Measurements from ENCODE around the gene FGFR3.
A peak's percentile ranks its signal among the peaks of the same experiment; 100 is the strongest.

The FGFR3 gene

DNA sequence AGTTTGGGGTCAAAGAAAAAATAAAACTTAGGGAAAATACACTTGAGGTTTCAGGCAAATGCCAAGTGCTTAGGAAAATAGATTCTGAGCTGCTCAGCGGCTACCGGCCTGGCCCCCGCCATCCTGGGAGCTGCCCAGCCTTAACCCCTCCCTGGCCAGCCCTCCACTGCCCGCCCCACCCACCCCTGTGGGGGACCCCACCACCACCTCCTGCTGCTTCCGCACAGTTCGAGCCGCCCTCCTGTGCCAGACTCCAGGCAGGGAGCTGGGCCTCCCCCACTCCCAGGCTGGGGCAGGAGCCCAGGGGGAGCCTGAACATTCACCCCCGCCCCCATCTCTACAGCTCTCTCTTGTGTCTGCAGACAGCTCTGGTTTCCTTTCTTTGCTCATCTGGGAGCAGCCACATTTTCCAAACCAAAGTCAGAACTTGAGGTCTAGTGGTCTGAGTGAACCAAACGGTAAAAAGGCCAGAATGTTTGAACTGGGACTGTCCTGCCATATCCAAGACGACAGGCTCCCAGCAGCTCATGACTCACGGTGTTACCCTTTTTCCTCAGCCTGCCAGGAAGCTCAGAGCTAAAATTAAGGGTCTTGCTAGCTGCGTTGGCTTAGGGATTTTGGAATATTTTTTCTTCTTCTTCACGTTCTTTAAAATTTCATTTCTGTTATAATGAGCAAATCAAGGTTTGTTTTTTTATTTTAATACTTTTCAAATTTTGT, 4.7 kb upstream of the FGFR3 start:
- no peak for DNase-seq (ENCODE audit: low spot score)

DNA sequence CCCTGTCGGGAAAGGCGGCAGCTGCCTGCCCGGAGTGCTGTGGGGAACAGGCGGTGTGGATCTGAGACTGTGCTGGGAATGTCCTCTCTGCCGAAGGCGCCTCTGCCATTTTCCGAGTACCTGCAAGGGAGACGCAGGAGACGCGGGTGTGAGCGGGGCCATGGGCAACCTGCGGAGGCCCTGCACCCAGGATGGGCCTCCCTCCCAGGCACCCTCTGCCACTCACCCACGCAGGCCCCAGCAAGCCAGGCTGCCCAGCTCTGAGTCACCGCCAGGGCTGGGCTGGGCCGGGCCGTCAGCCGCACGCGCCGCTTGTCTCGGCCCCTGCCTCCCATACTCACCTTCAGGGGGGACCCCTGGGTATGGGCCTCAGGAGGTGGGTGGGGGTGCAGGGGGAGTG, 3.5 kb upstream of the FGFR3 start:
- TF ChIP-seq, protein P1, sequence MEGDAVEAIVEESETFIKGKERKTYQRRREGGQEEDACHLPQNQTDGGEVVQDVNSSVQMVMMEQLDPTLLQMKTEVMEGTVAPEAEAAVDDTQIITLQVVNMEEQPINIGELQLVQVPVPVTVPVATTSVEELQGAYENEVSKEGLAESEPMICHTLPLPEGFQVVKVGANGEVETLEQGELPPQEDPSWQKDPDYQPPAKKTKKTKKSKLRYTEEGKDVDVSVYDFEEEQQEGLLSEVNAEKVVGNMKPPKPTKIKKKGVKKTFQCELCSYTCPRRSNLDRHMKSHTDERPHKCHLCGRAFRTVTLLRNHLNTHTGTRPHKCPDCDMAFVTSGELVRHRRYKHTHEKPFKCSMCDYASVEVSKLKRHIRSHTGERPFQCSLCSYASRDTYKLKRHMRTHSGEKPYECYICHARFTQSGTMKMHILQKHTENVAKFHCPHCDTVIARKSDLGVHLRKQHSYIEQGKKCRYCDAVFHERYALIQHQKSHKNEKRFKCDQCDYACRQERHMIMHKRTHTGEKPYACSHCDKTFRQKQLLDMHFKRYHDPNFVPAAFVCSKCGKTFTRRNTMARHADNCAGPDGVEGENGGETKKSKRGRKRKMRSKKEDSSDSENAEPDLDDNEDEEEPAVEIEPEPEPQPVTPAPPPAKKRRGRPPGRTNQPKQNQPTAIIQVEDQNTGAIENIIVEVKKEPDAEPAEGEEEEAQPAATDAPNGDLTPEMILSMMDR (IDR thresholded peaks at IDR 0.05; ENCODE audit: extremely low read depth, missing control alignments) = no peak
- DNase-seq (ENCODE audit: low spot score) = no peak

More for the DNA sequence above, 4.7 kb upstream of the FGFR3 start:
- TF ChIP-seq, protein P1 (IDR thresholded peaks at IDR 0.05; ENCODE audit: extremely low read depth, missing control alignments) = no peak

DNA sequence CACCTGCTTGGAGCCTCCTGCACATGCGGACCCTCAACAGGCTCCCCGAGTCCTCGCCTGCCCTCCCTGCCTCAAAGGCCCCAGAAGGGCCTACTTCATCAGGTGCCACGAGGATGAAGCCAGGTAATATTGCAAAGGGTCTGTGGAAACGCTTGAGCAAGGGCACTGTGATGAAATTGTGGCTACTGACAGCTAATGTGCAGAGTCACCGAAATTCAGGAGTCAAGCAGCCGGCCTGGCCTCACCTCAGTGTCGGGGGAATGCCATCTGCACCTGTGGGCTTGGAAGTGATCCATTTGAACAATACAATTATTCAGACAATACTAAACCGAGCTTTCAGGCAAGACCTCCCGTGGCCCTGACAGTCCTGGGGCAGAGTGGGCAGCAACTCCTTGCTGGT, 3.1 kb upstream of the FGFR3 start:
- DNase-seq (ENCODE audit: low spot score) = no peak

DNA sequence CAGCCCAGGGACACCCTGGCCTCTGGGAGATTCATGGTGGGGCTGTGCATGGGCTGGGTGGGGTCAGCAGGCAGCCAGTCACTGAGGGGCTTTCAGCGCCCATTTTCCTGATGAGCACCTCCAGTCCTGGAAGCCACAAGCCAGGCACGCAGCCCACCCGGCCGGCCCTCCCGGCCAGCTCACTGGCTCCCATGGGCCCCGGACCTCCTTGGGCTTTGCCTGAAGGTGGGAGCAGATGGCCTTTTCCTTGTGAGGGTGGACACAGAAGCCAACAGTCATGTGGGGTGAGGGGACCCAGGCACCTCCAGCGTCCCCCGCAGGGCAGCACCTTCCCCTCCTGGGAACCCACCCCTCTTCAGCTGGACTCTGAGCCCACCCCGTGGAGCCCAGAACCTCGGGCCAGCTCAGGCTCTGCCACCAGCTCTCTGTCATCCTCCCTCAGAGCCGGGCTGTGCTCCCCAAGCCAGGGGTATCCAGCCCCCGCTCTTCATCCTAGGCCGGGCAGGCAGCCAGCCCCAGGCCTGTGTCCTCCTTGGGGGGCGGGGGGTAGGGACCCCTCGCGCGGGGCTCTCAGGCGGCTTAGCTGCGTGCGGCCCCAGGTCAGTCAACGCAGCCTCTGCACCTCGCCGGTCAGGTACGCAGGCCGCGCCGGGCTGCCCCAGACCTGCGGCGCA, 798 bp upstream of the FGFR3 start:
- DNase-seq (ENCODE audit: low spot score) = no peak
- TF ChIP-seq, protein P1 (IDR thresholded peaks at IDR 0.05; ENCODE audit: extremely low read depth, missing control alignments) = no peak

More for the DNA sequence above, 3.1 kb upstream of the FGFR3 start:
- TF ChIP-seq, protein P1 (IDR thresholded peaks at IDR 0.05; ENCODE audit: extremely low read depth, missing control alignments) = no peak

DNA sequence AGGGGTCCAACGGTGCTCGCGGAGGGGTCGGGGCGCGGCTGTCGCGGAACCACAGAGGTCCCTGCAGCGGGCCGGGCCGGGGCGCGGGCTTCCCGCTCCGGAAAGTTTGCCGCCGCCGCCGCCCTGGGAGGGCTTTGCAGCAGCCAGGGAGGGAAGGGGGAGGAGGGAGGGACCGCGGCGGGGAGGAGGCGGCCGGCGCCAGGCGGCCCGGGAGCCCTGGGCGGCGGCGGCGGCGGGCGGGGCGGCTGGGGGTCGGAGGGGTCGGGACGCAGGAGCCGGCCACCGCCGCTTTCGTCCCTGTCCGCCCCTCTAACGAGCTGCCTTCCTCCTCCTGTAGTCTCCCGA, 375 bp downstream of the FGFR3 start:
- peak; percentile 76 for DNase-seq (ENCODE audit: low spot score)
- TF ChIP-seq, protein P1 (IDR thresholded peaks at IDR 0.05; ENCODE audit: extremely low read depth, missing control alignments) = no peak

DNA sequence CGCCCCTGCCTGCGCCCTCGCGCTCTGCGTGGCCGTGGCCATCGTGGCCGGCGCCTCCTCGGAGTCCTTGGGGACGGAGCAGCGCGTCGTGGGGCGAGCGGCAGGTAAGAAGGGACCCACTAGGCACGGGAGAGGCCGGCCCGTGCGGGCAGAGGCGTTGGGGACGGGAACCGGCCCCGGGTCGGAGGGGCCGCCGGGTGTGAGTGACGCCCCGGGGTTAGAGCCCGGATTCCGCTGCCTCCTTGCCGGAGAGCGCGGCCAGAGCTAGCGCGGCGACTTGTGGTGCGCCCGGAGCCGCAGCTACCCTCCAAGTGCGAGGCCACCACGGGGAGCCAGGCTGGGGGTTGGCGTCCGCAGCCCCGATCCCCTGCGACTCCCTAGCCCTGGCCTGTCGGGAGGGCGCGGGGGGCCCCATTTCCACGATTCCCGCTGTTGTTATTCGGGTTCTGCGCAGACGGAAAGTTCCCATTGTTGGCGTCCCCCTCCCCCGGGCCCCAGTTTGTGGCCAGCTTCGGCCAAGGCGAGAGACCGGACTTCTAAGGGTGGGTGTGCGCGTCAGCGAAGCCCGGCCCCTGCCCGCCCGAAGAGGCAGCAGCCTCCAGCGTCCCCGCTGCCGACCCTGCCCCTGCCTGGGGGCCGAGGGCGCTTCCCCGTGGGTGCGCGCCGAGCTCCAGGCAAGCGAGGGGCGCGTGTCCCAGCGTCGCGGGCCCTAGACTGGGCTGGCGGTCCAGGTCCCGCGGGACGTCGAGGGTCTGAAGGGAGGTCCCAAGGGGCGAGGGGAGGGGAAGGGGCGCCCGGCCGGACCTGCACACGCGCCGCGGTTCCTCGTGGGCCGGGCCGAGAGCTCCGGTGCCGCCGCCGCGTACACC, 1.1 kb downstream of the FGFR3 start:
- TF ChIP-seq, protein P1 (IDR thresholded peaks at IDR 0.05; ENCODE audit: extremely low read depth, missing control alignments) = no peak
- no peak for DNase-seq (ENCODE audit: low spot score)
